Endothelial cell (in vitro differentiated cells): ENCODE measurements around the gene CELF5. TPM values are rescaled to one million over a fixed set of nuclear protein-coding genes. Genes with fewer than 3 reads are reported as not detected.

Source experiments
- DNase-seq: peaks from one replicate; pipeline ENCODE4 v3.0.0; 2021; ENCODE audit warnings: low spot score
- H3K27ac Mint-ChIP-seq: one replicate; pipeline ENCODE4 v1.8.0; 2021; ENCODE audit warnings: mixed read lengths, inconsistent platforms; ENCODE audit not compliant: unreplicated experiment
- H3K27me3 Mint-ChIP-seq: one replicate; pipeline ENCODE4 v1.8.0; 2021; ENCODE audit warnings: mild to moderate bottlenecking, moderate library complexity, mixed read lengths, inconsistent platforms; ENCODE audit not compliant: unreplicated experiment
- H3K36me3 Mint-ChIP-seq: one replicate; pipeline ENCODE4 v1.8.0; 2021; ENCODE audit warnings: mild to moderate bottlenecking, low read depth, mixed read lengths, inconsistent platforms; ENCODE audit not compliant: unreplicated experiment
- H3K4me1 Mint-ChIP-seq: one replicate; pipeline ENCODE4 v1.8.0; 2021; ENCODE audit warnings: mild to moderate bottlenecking, mixed read lengths, inconsistent platforms; ENCODE audit not compliant: unreplicated experiment
- H3K4me3 Mint-ChIP-seq: one replicate; pipeline ENCODE4 v1.8.0; 2021; ENCODE audit warnings: mild to moderate bottlenecking, mixed read lengths, inconsistent platforms; ENCODE audit not compliant: unreplicated experiment
- H3K9me3 Mint-ChIP-seq: one replicate; pipeline ENCODE4 v1.8.0; 2021; ENCODE audit warnings: mixed read lengths, inconsistent platforms; ENCODE audit not compliant: unreplicated experiment
- CTCF ChIP-seq: fragments of 200-600 bp; sonication (generic); IDR thresholded peaks from one replicate; pipeline ENCODE4 v1.5.0; 2021; ENCODE audit warnings: antibody characterized with exemption; ENCODE audit not compliant: unreplicated experiment
- total RNA-seq: library from RNA; stranded (reverse); fragmentation: NEBNext Ultra II Directional; extraction: Animal tissue kit (Norgen Biotek cat#: 25700); gene quantifications from one replicate; pipeline ENCODE4 v1.2.1, GENCODE V29; 2021; ENCODE audit not compliant: unreplicated experiment

Gene CELF5
- total RNA-seq, 1 donor from 2014 or later, result 0.38 TPM

- Mint-ChIP-seq H3K4me3 (no peak overlapping the region), H3K27ac (no peak overlapping the region), H3K27me3 (peaks cover 1% of the 10 kb centered on the region), H3K9me3 (peaks cover 8% of the 10 kb centered on the region), H3K4me1 (no peaks in the 10 kb centered on the region), H3K36me3 (no peaks in the 10 kb centered on the region)
- DNase-seq, result no peak
- no peak for TF ChIP-seq CTCF
These were observed 30.1 kb downstream of the CELF5 start for GRCh38 chr19:3254520-3254919.

- Mint-ChIP-seq H3K4me1 (no peaks in the 10 kb centered on the region), H3K27ac (no peak overlapping the region), H3K9me3 (peaks cover 5% of the 10 kb centered on the region), H3K36me3 (no peaks in the 10 kb centered on the region), H3K4me3 (no peak overlapping the region), H3K27me3 (peaks cover 1% of the 10 kb centered on the region)
- DNase-seq, result no peak
- TF ChIP-seq CTCF, result no peak
These were observed 32.6 kb downstream of the CELF5 start for GRCh38 chr19:3257071-3257470.

GRCh38 chr19:3262362-3262761, 37.9 kb downstream of the CELF5 start:
- Mint-ChIP-seq H3K36me3 (no peaks in the 10 kb centered on the region), H3K4me3 (no peak overlapping the region), H3K27me3 (peaks cover 3% of the 10 kb centered on the region), H3K27ac (no peak overlapping the region), H3K9me3 (no peaks in the 10 kb centered on the region), H3K4me1 (no peaks in the 10 kb centered on the region)
- no peak for TF ChIP-seq CTCF
- no peak for DNase-seq

GRCh38 chr19:3263866-3264265, 39.4 kb downstream of the CELF5 start:
- Mint-ChIP-seq H3K36me3 (no peaks in the 10 kb centered on the region), H3K4me3 (no peak overlapping the region), H3K27ac (no peak overlapping the region), H3K9me3 (no peaks in the 10 kb centered on the region), H3K27me3 (peaks cover 7% of the 10 kb centered on the region), H3K4me1 (no peaks in the 10 kb centered on the region)
- no peak for DNase-seq
- TF ChIP-seq CTCF, result no peak

GRCh38 chr19:3265432-3265831, 41.0 kb downstream of the CELF5 start:
- Mint-ChIP-seq H3K9me3 (no peaks in the 10 kb centered on the region), H3K27ac (no peak overlapping the region), H3K4me3 (no peak overlapping the region), H3K4me1 (no peaks in the 10 kb centered on the region), H3K36me3 (no peaks in the 10 kb centered on the region), H3K27me3 (peaks cover 12% of the 10 kb centered on the region)
- DNase-seq, result no peak
- TF ChIP-seq CTCF, result no peak
